H1 (cell line): ENCODE data around the gene GHRL. TPM values are rescaled to one million over a fixed set of nuclear protein-coding genes. Genes with fewer than 3 reads are reported as not detected.

ENCODE experiments used
- CTCF ChIA-PET: fragments of 300-600 bp; sonication (Branson Sonifier 250); formaldehyde crosslinking; loops from one replicate; lab custom pipeline; 2021; ENCODE audit not compliant: partially characterized antibody; lab: Charles Lee
- POLR2A ChIA-PET: fragments of 300-600 bp; sonication (Branson Sonifier 250); formaldehyde crosslinking; loops from one replicate; lab custom pipeline; 2021; ENCODE audit warnings: inconsistent platforms; ENCODE audit not compliant: partially characterized antibody; lab: Charles Lee
- DNase-seq, 2 experiments: peaks; one replicate each; pipeline versions ENCODE4 v3.0.0 to v3.0.0-alpha.2; 2010 to 2022; ENCODE audit warnings: low spot score in 2 of 2, low read depth in 1 of 2, mixed read lengths in 1 of 2
- FAIRE-seq: peaks from 2 replicates; lab custom pipeline; 2011; peaks lifted over from hg19 to GRCh38; lab: Jason Lieb, UNC
- H2AFZ ChIP-seq: 2 replicates; pipeline ENCODE4 v1.8.1; 2012; ENCODE audit warnings: low read length, inconsistent platforms
- H2AK5ac ChIP-seq: 2 replicates; pipeline ENCODE4 v1.6.1; 2013; ENCODE audit warnings: low read depth, low read length
- H2BK120ac ChIP-seq: replicated peaks from 2 replicates; pipeline ENCODE3; 2013; ENCODE audit warnings: low read depth, low read length, inconsistent platforms
- H2BK12ac ChIP-seq: 2 replicates; pipeline ENCODE4 v1.6.1; 2013; ENCODE audit warnings: low read depth, low read length
- H2BK15ac ChIP-seq: 2 replicates; pipeline ENCODE4 v1.6.1; 2013; ENCODE audit warnings: low read length
- H2BK20ac ChIP-seq: 2 replicates; pipeline ENCODE4 v1.6.1; 2013; ENCODE audit warnings: low read length
- H2BK5ac ChIP-seq: 2 replicates; pipeline ENCODE4 v1.6.1; 2013; ENCODE audit warnings: low read depth, low read length
- H3K14ac ChIP-seq: 2 replicates; pipeline ENCODE4 v1.6.1; 2013; ENCODE audit warnings: inconsistent platforms; ENCODE audit not compliant: insufficient read length
- H3K18ac ChIP-seq: 2 replicates; pipeline ENCODE4 v1.6.1; 2013; ENCODE audit warnings: low read length; ENCODE audit errors: extremely low read depth
- H3K23ac ChIP-seq: 2 replicates; pipeline ENCODE4 v1.6.1; 2013; ENCODE audit warnings: inconsistent platforms; ENCODE audit not compliant: insufficient read length
- H3K23me2 ChIP-seq: 2 replicates; pipeline ENCODE4 v1.6.1; 2013; ENCODE audit warnings: low read depth, low read length
- H3K27ac ChIP-seq: 2 replicates; pipeline ENCODE4 v1.6.1; 2011; ENCODE audit warnings: low read depth, low read length, inconsistent platforms
- H3K27me3 ChIP-seq, 4 experiments: replicated peaks in 1 of 4; 1 replicate in 1 of 4; 2 replicates in 3 of 4; pipeline versions ENCODE4 v1.6.1 to v1.8.1; 2011 to 2013; ENCODE audit warnings: low read length in 3 of 4, mild to moderate bottlenecking in 3 of 4, inconsistent platforms in 2 of 4, mixed read lengths in 2 of 4, moderate library complexity in 1 of 4; ENCODE audit not compliant: control insufficient read depth in 3 of 4, insufficient read depth in 3 of 4; ENCODE audit errors: extremely low read depth in 1 of 4
- H3K36me3 ChIP-seq, 4 experiments: 2 replicates each; pipeline versions ENCODE4 v1.6.1 to v1.8.1; 2011 to 2013; ENCODE audit warnings: mild to moderate bottlenecking in 4 of 4, low read length in 3 of 4, moderate library complexity in 2 of 4, control low read depth in 1 of 4, inconsistent platforms in 1 of 4; ENCODE audit not compliant: insufficient read depth in 4 of 4, control insufficient read depth in 2 of 4
- H3K4ac ChIP-seq: replicated peaks from 2 replicates; pipeline ENCODE3; 2013; ENCODE audit warnings: low read length, low read depth, mixed read lengths, inconsistent platforms; ENCODE audit not compliant: insufficient read length
- H3K4me1 ChIP-seq, 4 experiments: replicated peaks in 1 of 4; 1 replicate in 1 of 4; 2 replicates in 3 of 4; pipeline versions ENCODE4 v1.6.1 to v1.8.1; 2011 to 2013; ENCODE audit warnings: low read length in 3 of 4, inconsistent platforms in 2 of 4, mixed read lengths in 1 of 4; ENCODE audit not compliant: insufficient read depth in 4 of 4, control insufficient read depth in 3 of 4
- H3K4me2 ChIP-seq, 2 experiments: 2 replicates each; pipeline versions ENCODE4 v1.6.1 to v1.8.1; 2011 to 2013; ENCODE audit warnings: low read depth in 2 of 2, low read length in 2 of 2, control low read depth in 1 of 2, inconsistent platforms in 1 of 2, mild to moderate bottlenecking in 1 of 2; ENCODE audit not compliant: insufficient read depth in 1 of 2
- H3K4me3 ChIP-seq, 4 experiments: fragments of 200-600, 300-600 bp in 1 of 4; sonication (generic), shearing (Covaris generic), sonication (Bioruptor Twin) in 1 of 4; 2 replicates each; pipeline versions ENCODE4 v1.5.1 to v1.8.1; 2011 to 2016; ENCODE audit warnings: low read length in 4 of 4, low read depth in 3 of 4, control low read depth in 2 of 4, inconsistent platforms in 2 of 4, mild to moderate bottlenecking in 2 of 4, mixed read lengths in 1 of 4, moderate library complexity in 1 of 4; ENCODE audit not compliant: insufficient read depth in 2 of 4; ENCODE audit errors: extremely low read depth in 1 of 4
- H3K56ac ChIP-seq: replicated peaks from 2 replicates; pipeline ENCODE3; 2013; ENCODE audit warnings: low read depth, mild to moderate bottlenecking, mixed read lengths, low read length, inconsistent platforms; ENCODE audit not compliant: insufficient read length
- H3K79me1 ChIP-seq: 2 replicates; pipeline ENCODE4 v1.6.1; 2013; ENCODE audit warnings: low read depth, low read length, control low read depth
- H3K79me2 ChIP-seq, 2 experiments: 2 replicates each; pipeline versions ENCODE4 v1.6.1 to v1.8.1; 2012 to 2013; ENCODE audit warnings: low read length in 2 of 2, mild to moderate bottlenecking in 2 of 2, inconsistent platforms in 1 of 2; ENCODE audit not compliant: insufficient read depth in 2 of 2, control insufficient read depth in 1 of 2
- H3K9ac ChIP-seq, 4 experiments: replicated peaks in 1 of 4; 1 replicate in 1 of 4; 2 replicates in 3 of 4; pipeline versions ENCODE4 v1.6.1 to v1.8.1; 2011 to 2013; ENCODE audit warnings: low read depth in 3 of 4, low read length in 3 of 4, control low read depth in 2 of 4, mild to moderate bottlenecking in 2 of 4, moderate library complexity in 2 of 4, inconsistent platforms in 1 of 4; ENCODE audit errors: extremely low read depth in 1 of 4
- H3K9me3 ChIP-seq, 2 experiments: 2 replicates each; pipeline versions ENCODE4 v1.6.1 to v1.8.1; 2012 to 2013; ENCODE audit warnings: mild to moderate bottlenecking in 2 of 2, moderate library complexity in 2 of 2, control low read depth in 1 of 2, inconsistent platforms in 1 of 2, low read depth in 1 of 2, low read length in 1 of 2, mixed read lengths in 1 of 2; ENCODE audit not compliant: insufficient read depth in 2 of 2
- H4K20me1 ChIP-seq, 2 experiments: replicated peaks in 1 of 2; 2 replicates each; pipeline versions ENCODE3 to v1.8.1; 2011 to 2013; ENCODE audit warnings: inconsistent platforms in 2 of 2, low read length in 2 of 2, mild to moderate bottlenecking in 1 of 2; ENCODE audit not compliant: insufficient read depth in 2 of 2, control insufficient read depth in 1 of 2
- H4K5ac ChIP-seq: 2 replicates; pipeline ENCODE4 v1.6.1; 2013; ENCODE audit warnings: low read length, low read depth, mixed read lengths, inconsistent platforms; ENCODE audit not compliant: insufficient read length
- H4K8ac ChIP-seq: 2 replicates; pipeline ENCODE4 v1.8.0; 2013; ENCODE audit warnings: mild to moderate bottlenecking, moderate library complexity, low read length, inconsistent platforms; ENCODE audit not compliant: insufficient read depth; ENCODE audit errors: extremely low read depth
- H4K91ac ChIP-seq: replicated peaks from 2 replicates; pipeline ENCODE3; 2013; ENCODE audit warnings: low read length, mixed read lengths, inconsistent platforms; ENCODE audit not compliant: insufficient read length
- CTCF ChIP-seq, 3 experiments: IDR thresholded peaks; 1 replicate in 2 of 3; 2 replicates in 1 of 3; pipeline versions ENCODE4 v1.5.1 to v1.6.1; 2011; ENCODE audit warnings: low read length in 3 of 3, mild to moderate bottlenecking in 3 of 3, inconsistent platforms in 2 of 3, low read depth in 1 of 3, moderate library complexity in 1 of 3; ENCODE audit not compliant: insufficient read depth in 1 of 3; ENCODE audit errors: control extremely low read depth in 1 of 3
- RAD21 ChIP-seq, 2 experiments: IDR thresholded peaks in 1 of 2; conservative IDR thresholded peaks in 1 of 2; 2 replicates each; pipeline ENCODE4 v1.6.1; 2011; ENCODE audit warnings: low read depth in 2 of 2, low read length in 2 of 2, improper control_type of control experiment in 1 of 2, inconsistent platforms in 1 of 2, mild to moderate bottlenecking in 1 of 2, moderate library complexity in 1 of 2
- RBBP5 ChIP-seq: IDR thresholded peaks from 2 replicates; pipeline ENCODE4 v1.7.1; 2012; ENCODE audit warnings: low read depth, mild to moderate bottlenecking, inconsistent platforms, low read length, moderate library complexity, borderline replicate concordance
- RXRA ChIP-seq: IDR thresholded peaks from 2 replicates; pipeline ENCODE4 v1.6.1; 2011; ENCODE audit warnings: low read depth, mild to moderate bottlenecking, low read length, moderate library complexity; ENCODE audit not compliant: insufficient read depth
- TCF12 ChIP-seq: IDR thresholded peaks from 2 replicates; pipeline ENCODE4 v1.6.1; 2011; ENCODE audit warnings: low read depth, mild to moderate bottlenecking, low read length
- WGBS, 2 experiments: shearing (Covaris generic) in 1 of 2; methylation state at CpG; one replicate each; pipeline versions ENCODE4 v1.1.6 to v1.1.7; 2013 to 2015; ENCODE audit warnings: low lambda C conversion rate in 2 of 2, mixed read lengths in 2 of 2, inconsistent platforms in 1 of 2, low coverage in 1 of 2, missing lambda C conversion rate in 1 of 2; ENCODE audit not compliant: insufficient replicate concordance in 2 of 2, insufficient coverage in 1 of 2, insufficient read length in 1 of 2; ENCODE audit errors: extremely low coverage in 1 of 2, missing lambda C conversion rate in 1 of 2; 5-methylcytosine and 5-hydroxymethylcytosine counted together
- polyA plus RNA-seq, 7 experiments: library from polyadenylated mRNA; depleted of rRNA in 3 of 7; stranded (reverse) in 5 of 7; unstranded in 2 of 7; fragments of >200 nt in 5 of 7; fragments of 200-250 nt in 2 of 7; gene quantifications; 1 replicate in 5 of 7; 2 replicates in 1 of 7; 4 replicates in 1 of 7; pipeline versions ENCODE4 v1.2.1 to v1.2.3, GENCODE V29; 2011 to 2013; ENCODE audit warnings: missing spikeins in 2 of 7, mixed read lengths in 2 of 7
- total RNA-seq: library from RNA; stranded (reverse); fragmentation: NEBNext Ultra II Directional; extraction: Animal tissue kit (Norgen Biotek cat#: 25700); gene quantifications from 2 replicates; pipeline ENCODE4 v1.2.1, GENCODE V29; 2021

GHRL gene
- total and polyA plus RNA-seq, 2 of the 8 experiments (the other 6 are each of a cell fraction or from before 2014, with no cell fraction given) = 0.32 to 0.35 TPM

GRCh38 chr3:10289787-10290355, 2.9 kb downstream of the GHRL start:
- H2BK5ac ChIP-seq = no peak overlapping the region; the same call in 1 of the 2 replicates
- peak overlapping the region in 1 of 4 experiments; percentile 18; a peak in 1 of 7 replicates for H3K9ac ChIP-seq
- H3K4me1 ChIP-seq = peaks cover 0 to 7% (median 4%) of the 10 kb centered on the region in 4 experiments; a peak in 6 of 7 replicates
- no peak overlapping the region for H3K14ac ChIP-seq
- TF ChIP-seq TCF12 (no peak), RXRA (no peak), RBBP5 (no peak), RAD21 (IDR thresholded peaks at IDR 0.05 in 1 of 2, conservative IDR thresholded peaks at IDR 0.05 in 1 of 2; ENCODE audit: low read depth in 2 of 2, low read length in 2 of 2) (0 out of 4 replicates have a peak, but pooled peaks of 1 of the 2 experiments have one; percentile 17), CTCF (IDR thresholded peaks at IDR 0.05; ENCODE audit: control extremely low read depth in 1 of 3, insufficient read depth in 1 of 3, low read depth in 1 of 3, low read length in 3 of 3) (peak in 2 of 3 experiments; percentile 13 to 14; a peak in 1 of 4 replicates)
- no peak overlapping the region for H3K23ac ChIP-seq
- DNase-seq (no peak), FAIRE-seq (no peak)
- no peak overlapping the region for H4K5ac ChIP-seq
- H3K79me1 ChIP-seq = no peaks in the 10 kb centered on the region; the same call in 1 of the 2 replicates
- H3K56ac ChIP-seq = no peak overlapping the region
- no peak overlapping the region for H3K4me3 ChIP-seq
- H3K18ac ChIP-seq = no peak overlapping the region
- H2AK5ac ChIP-seq = no peak overlapping the region
- no peak overlapping the region for H4K8ac ChIP-seq
- H3K4ac ChIP-seq = no peak overlapping the region
- no peak overlapping the region for H2AFZ ChIP-seq
- no peak overlapping the region for H2BK20ac ChIP-seq
- WGBS, 2 experiments = 90% methylated on average over 9 of the region's 9 CpGs; no CpG with 5 or more reads in 1 of the 2 experiments
- POLR2A ChIA-PET = interaction anchor here (0.6 to 2.4 kb wide), 7 partner anchors 8 to 148 kb away, joined by 3 to 11 read pairs (median 4); partner anchors contain the start of genes SEC13 and VHL
- H3K23me2 ChIP-seq = no peaks in the 10 kb centered on the region
- H3K27ac ChIP-seq = no peak overlapping the region
- peaks cover 0 to 4% (median 2%) of the 10 kb centered on the region in 4 experiments; a peak in 5 of 8 replicates for H3K36me3 ChIP-seq
- H3K9me3 ChIP-seq = no peaks in the 10 kb centered on the region
- no peak overlapping the region for H2BK15ac ChIP-seq
- no peak overlapping the region for H3K4me2 ChIP-seq
- no peaks in the 10 kb centered on the region for H3K79me2 ChIP-seq
- peaks cover 0 to 2% of the 10 kb centered on the region in 2 experiments for H4K20me1 ChIP-seq
- H2BK120ac ChIP-seq = no peak overlapping the region
- CTCF ChIA-PET = interaction anchor here (0.7 to 1.9 kb wide), 12 partner anchors 10 to 179 kb away, joined by 3 to 9 read pairs (median 5); partner anchors contain the start of gene SEC13
- H4K91ac ChIP-seq = no peak overlapping the region
- H2BK12ac ChIP-seq = no peak overlapping the region
- no peaks in the 10 kb centered on the region for H3K27me3 ChIP-seq
